Neural progenitor cell (in vitro differentiated cells): ENCODE results near the gene TGM2. TPM values are rescaled to one million over a fixed set of nuclear protein-coding genes. Genes with fewer than 3 reads are reported as not detected.

ENCODE experiments used
- DNase-seq: peaks from one replicate; pipeline ENCODE4 v3.0.0-alpha.2; 2016; ENCODE audit warnings: low spot score
- H2AFZ ChIP-seq: fragments of 200-600 bp; sonication (generic); replicated peaks from 2 replicates; pipeline ENCODE4 v1.6.1; 2016; ENCODE audit warnings: antibody characterized with exemption
- H3F3A ChIP-seq: fragments of 200-600 bp; sonication (generic); 2 replicates; pipeline ENCODE4 v1.6.1; 2016; ENCODE audit warnings: antibody characterized with exemption, low read depth
- H3K27ac ChIP-seq: fragments of 200-600 bp; sonication (generic); 2 replicates; pipeline ENCODE4 v1.5.1; 2016; ENCODE audit warnings: mild to moderate bottlenecking
- H3K27me3 ChIP-seq: fragments of 200-600 bp; sonication (generic); 2 replicates; pipeline ENCODE4 v1.6.1; 2016; ENCODE audit warnings: mild to moderate bottlenecking, moderate library complexity
- H3K36me3 ChIP-seq: fragments of 200-600 bp; sonication (generic); 2 replicates; pipeline ENCODE4 v1.5.1; 2016
- H3K4me1 ChIP-seq: fragments of 200-600 bp; sonication (generic); 2 replicates; pipeline ENCODE4 v1.6.1; 2016; ENCODE audit warnings: mixed run types
- H3K4me2 ChIP-seq: fragments of 200-600 bp; sonication (generic); 2 replicates; pipeline ENCODE4 v1.6.1; 2016
- H3K4me3 ChIP-seq: fragments of 200-600 bp; sonication (generic); 2 replicates; pipeline ENCODE4 v1.5.1; 2016
- H3K79me2 ChIP-seq: fragments of 200-600 bp; sonication (generic); 2 replicates; pipeline ENCODE4 v1.6.1; 2016; ENCODE audit warnings: low read depth
- H3K9ac ChIP-seq: fragments of 200-600 bp; sonication (generic); 2 replicates; pipeline ENCODE4 v1.6.1; 2016
- H3K9me3 ChIP-seq: fragments of 200-600 bp; sonication (generic); 2 replicates; pipeline ENCODE4 v1.5.1; 2016; ENCODE audit warnings: low read depth
- H4K20me1 ChIP-seq: fragments of 200-600 bp; sonication (generic); 2 replicates; pipeline ENCODE4 v1.6.1; 2016; ENCODE audit warnings: low read depth
- H3K27ac Mint-ChIP-seq: 3 replicates; pipeline ENCODE4 v1.8.0; 2021; ENCODE audit warnings: mixed read lengths
- H3K27me3 Mint-ChIP-seq: 2 replicates; pipeline ENCODE4 v1.8.0; 2022; ENCODE audit warnings: low read depth, mild to moderate bottlenecking, inconsistent platforms, moderate library complexity, mixed read lengths; ENCODE audit not compliant: insufficient read depth
- H3K36me3 Mint-ChIP-seq: 3 replicates; pipeline ENCODE4 v1.8.0; 2021; ENCODE audit warnings: mixed read lengths
- H3K4me1 Mint-ChIP-seq: 3 replicates; pipeline ENCODE4 v1.8.0; 2021; ENCODE audit warnings: mixed read lengths
- H3K4me3 Mint-ChIP-seq: 3 replicates; pipeline ENCODE4 v1.8.0; 2021; ENCODE audit warnings: mild to moderate bottlenecking, moderate library complexity, mixed read lengths
- H3K9me3 Mint-ChIP-seq: 3 replicates; pipeline ENCODE4 v1.8.0; 2020; ENCODE audit warnings: mixed read lengths
- CTCF ChIP-seq: fragments of 200-600 bp; sonication (generic); IDR thresholded peaks from 2 replicates; pipeline ENCODE4 v1.5.1; 2017; ENCODE audit warnings: antibody characterized with exemption, mild to moderate bottlenecking
- EZH2 ChIP-seq: fragments of 200-600 bp; sonication (generic); IDR thresholded peaks from 2 replicates; pipeline ENCODE4 v1.6.1; 2017; ENCODE audit warnings: antibody characterized with exemption, mild to moderate bottlenecking, moderate library complexity
- EZH2phosphoT487 ChIP-seq: fragments of 200-600 bp; sonication (generic); IDR thresholded peaks from 2 replicates; pipeline ENCODE4 v1.6.1; 2017; ENCODE audit warnings: antibody characterized with exemption
- total RNA-seq: library from RNA; depleted of rRNA; stranded (reverse); fragments of >200 nt; gene quantifications from 2 replicates; pipeline ENCODE4 v1.2.3, GENCODE V29; 2015; ENCODE audit warnings: low replicate concordance

The TGM2 gene
- total RNA-seq, 1 donor from 2014 or later = 0.22 TPM

- Histone ChIP-seq H3K4me3 (no peak overlapping the region), H3K9ac (no peak overlapping the region), H4K20me1 (no peaks in the 10 kb centered on the region), H3F3A (no peaks in the 10 kb centered on the region), H3K4me2 (no peak overlapping the region), H3K4me1 (peaks cover 4% of the 10 kb centered on the region), H3K27ac (no peak overlapping the region), H3K9me3 (no peaks in the 10 kb centered on the region), H3K36me3 (no peaks in the 10 kb centered on the region), H3K27me3 (no peaks in the 10 kb centered on the region), H2AFZ (no peak overlapping the region), H3K79me2 (no peaks in the 10 kb centered on the region)
- TF ChIP-seq EZH2phosphoT487 (no peak), CTCF (no peak), EZH2 (no peak)
- peaks cover 5% of the 10 kb centered on the region for H3K27me3 Mint-ChIP-seq
- DNase-seq = no peak
- no peaks in the 10 kb centered on the region for H3K36me3 Mint-ChIP-seq
- H3K4me1 Mint-ChIP-seq = peaks cover 24% of the 10 kb centered on the region
- peak overlapping the region; percentile 0 for H3K27ac Mint-ChIP-seq
- H3K4me3 Mint-ChIP-seq = no peak overlapping the region
- no peaks in the 10 kb centered on the region for H3K9me3 Mint-ChIP-seq
These were observed 16.6 kb downstream of the TGM2 start for GRCh38 chr20:38148328-38149102.

GRCh38 chr20:38147751-38148150 lies 17.3 kb downstream of the TGM2 start:
- Mint-ChIP-seq H3K4me3 (no peak overlapping the region), H3K4me1 (peaks cover 32% of the 10 kb centered on the region), H3K27ac (no peak overlapping the region), H3K27me3 (peaks cover 11% of the 10 kb centered on the region), H3K9me3 (no peaks in the 10 kb centered on the region), H3K36me3 (no peaks in the 10 kb centered on the region)
- no peak for DNase-seq
- H3K27ac ChIP-seq = no peak overlapping the region
- H3K9me3 ChIP-seq = no peaks in the 10 kb centered on the region
- H3K79me2 ChIP-seq = no peaks in the 10 kb centered on the region
- no peaks in the 10 kb centered on the region for H3F3A ChIP-seq
- no peak overlapping the region for H2AFZ ChIP-seq
- H4K20me1 ChIP-seq = no peaks in the 10 kb centered on the region
- no peak overlapping the region for H3K9ac ChIP-seq
- no peaks in the 10 kb centered on the region for H3K27me3 ChIP-seq
- no peaks in the 10 kb centered on the region for H3K36me3 ChIP-seq
- H3K4me1 ChIP-seq = peaks cover 12% of the 10 kb centered on the region
- TF ChIP-seq EZH2 (no peak), EZH2phosphoT487 (no peak), CTCF (no peak)
- H3K4me3 ChIP-seq = no peak overlapping the region
- no peak overlapping the region for H3K4me2 ChIP-seq

- TF ChIP-seq CTCF = no peak
- no peak for TF ChIP-seq EZH2phosphoT487
- no peak for TF ChIP-seq EZH2
- Histone ChIP-seq H3K4me2 (no peak overlapping the region), H3F3A (no peaks in the 10 kb centered on the region), H3K9me3 (no peaks in the 10 kb centered on the region), H3K79me2 (no peaks in the 10 kb centered on the region), H3K36me3 (no peaks in the 10 kb centered on the region), H4K20me1 (no peaks in the 10 kb centered on the region), H3K9ac (no peak overlapping the region), H3K4me1 (peaks cover 13% of the 10 kb centered on the region), H2AFZ (no peak overlapping the region), H3K27me3 (no peaks in the 10 kb centered on the region), H3K27ac (no peak overlapping the region), H3K4me3 (no peak overlapping the region)
- no peak overlapping the region for H3K27ac Mint-ChIP-seq
- H3K4me1 Mint-ChIP-seq = peaks cover 28% of the 10 kb centered on the region
- no peaks in the 10 kb centered on the region for H3K9me3 Mint-ChIP-seq
- H3K4me3 Mint-ChIP-seq = no peak overlapping the region
- DNase-seq = no peak
- H3K27me3 Mint-ChIP-seq = peaks cover 13% of the 10 kb centered on the region
- H3K36me3 Mint-ChIP-seq = no peaks in the 10 kb centered on the region
These were observed 17.9 kb downstream of the TGM2 start for GRCh38 chr20:38147163-38147562.
